MM.1S (cell line): ENCODE measurements around the gene SHQ1.

ENCODE experiments used
- CTCF ChIP-seq: fragments of 300-600 bp; sonication (generic); IDR thresholded peaks from 2 replicates; pipeline ENCODE4 v1.5.1; 2016; ENCODE audit warnings: antibody characterized with exemption, low read length, mixed read lengths
- EZH2 ChIP-seq: fragments of 300-600 bp; sonication (generic); optimal IDR thresholded peaks from 2 replicates; pipeline ENCODE3; 2017; ENCODE audit warnings: low read depth, mild to moderate bottlenecking, antibody characterized with exemption, low read length, mixed read lengths
- EZH2phosphoT487 ChIP-seq: fragments of 300-600 bp; sonication (generic); IDR thresholded peaks from 2 replicates; pipeline ENCODE4 v1.6.1; 2018; ENCODE audit warnings: antibody characterized with exemption, low read length

- TF ChIP-seq CTCF = no peak
- no peak for TF ChIP-seq EZH2
- TF ChIP-seq EZH2phosphoT487 = no peak
Observed at GRCh38 chr3:72894976-72895552, 46.8 kb upstream of the SHQ1 start.
